ENCODE data around the gene LRRC72. TPM values are rescaled to one million over a fixed set of nuclear protein-coding genes. Genes with fewer than 3 reads are reported as not detected.

The LRRC72 gene
- total and polyA plus RNA-seq, 8 donors: not detected

DNA sequence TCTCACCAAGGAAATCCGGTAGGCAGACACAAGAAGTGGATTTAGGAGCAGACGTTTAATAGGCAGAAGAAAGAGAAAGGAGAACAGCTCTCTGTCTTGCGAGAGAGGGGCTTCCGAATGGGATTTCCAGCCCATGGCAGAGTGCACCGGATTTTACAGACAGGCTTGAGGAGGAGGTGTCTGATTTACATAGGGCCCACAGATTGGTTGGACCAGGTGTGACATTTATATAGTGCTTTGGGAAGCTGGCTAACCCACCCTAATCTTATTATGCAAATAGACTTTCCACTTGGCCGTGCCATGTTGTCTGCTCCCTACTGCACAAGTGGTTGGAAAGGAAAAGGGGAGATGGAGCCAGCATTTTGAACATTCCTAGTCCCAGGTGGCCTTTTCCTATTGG is 61.2 kb downstream of the LRRC72 start:
- no peaks in the 10 kb centered on the region for H3K9me3 ChIP-seq
- no peaks in the 10 kb centered on the region for H3K36me3 ChIP-seq
- no peaks in the 10 kb centered on the region for H3K27me3 ChIP-seq
- H3K4me3 ChIP-seq: no peak overlapping the region
- peak in 1 of 4 donors; percentile 19 for DNase-seq
- peak; percentile 89 for ATAC-seq
- intact Hi-C loops (cut with DNase I): no loop called here
- no peak overlapping the region for H3K27ac ChIP-seq
- TF ChIP-seq, protein P1, sequence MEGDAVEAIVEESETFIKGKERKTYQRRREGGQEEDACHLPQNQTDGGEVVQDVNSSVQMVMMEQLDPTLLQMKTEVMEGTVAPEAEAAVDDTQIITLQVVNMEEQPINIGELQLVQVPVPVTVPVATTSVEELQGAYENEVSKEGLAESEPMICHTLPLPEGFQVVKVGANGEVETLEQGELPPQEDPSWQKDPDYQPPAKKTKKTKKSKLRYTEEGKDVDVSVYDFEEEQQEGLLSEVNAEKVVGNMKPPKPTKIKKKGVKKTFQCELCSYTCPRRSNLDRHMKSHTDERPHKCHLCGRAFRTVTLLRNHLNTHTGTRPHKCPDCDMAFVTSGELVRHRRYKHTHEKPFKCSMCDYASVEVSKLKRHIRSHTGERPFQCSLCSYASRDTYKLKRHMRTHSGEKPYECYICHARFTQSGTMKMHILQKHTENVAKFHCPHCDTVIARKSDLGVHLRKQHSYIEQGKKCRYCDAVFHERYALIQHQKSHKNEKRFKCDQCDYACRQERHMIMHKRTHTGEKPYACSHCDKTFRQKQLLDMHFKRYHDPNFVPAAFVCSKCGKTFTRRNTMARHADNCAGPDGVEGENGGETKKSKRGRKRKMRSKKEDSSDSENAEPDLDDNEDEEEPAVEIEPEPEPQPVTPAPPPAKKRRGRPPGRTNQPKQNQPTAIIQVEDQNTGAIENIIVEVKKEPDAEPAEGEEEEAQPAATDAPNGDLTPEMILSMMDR (IDR thresholded peaks at IDR 0.05): no peak
- H3K4me1 ChIP-seq: no peaks in the 10 kb centered on the region

DNA sequence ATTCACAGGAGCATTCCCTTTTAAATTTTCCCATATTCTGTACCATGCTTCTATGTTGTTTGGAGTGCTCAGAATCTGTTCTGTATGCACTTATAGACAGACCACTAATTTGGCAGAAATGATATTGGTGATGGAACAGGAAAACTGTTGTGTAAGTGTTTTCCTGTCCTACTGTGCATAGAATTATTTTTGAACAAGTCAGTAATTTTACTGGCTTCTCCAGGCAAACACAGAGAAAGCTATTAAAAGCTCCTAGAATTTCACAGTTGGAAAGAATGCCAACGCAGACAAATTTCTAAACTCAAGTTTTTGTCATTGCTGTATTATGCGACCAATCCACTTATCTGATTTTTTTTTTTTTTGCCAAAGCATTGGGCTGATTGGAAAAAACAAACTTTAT is 63.3 kb downstream of the LRRC72 start:
- Histone ChIP-seq H3K4me1 (no peaks in the 10 kb centered on the region), H3K27me3 (no peaks in the 10 kb centered on the region), H3K4me3 (no peak overlapping the region), H3K27ac (no peak overlapping the region), H3K9me3 (no peaks in the 10 kb centered on the region), H3K36me3 (no peaks in the 10 kb centered on the region)
- TF ChIP-seq, protein P1 (IDR thresholded peaks at IDR 0.05): no peak
- no peak for ATAC-seq
- no peak for DNase-seq
- intact Hi-C loops (cut with DNase I): no loop called here

DNA sequence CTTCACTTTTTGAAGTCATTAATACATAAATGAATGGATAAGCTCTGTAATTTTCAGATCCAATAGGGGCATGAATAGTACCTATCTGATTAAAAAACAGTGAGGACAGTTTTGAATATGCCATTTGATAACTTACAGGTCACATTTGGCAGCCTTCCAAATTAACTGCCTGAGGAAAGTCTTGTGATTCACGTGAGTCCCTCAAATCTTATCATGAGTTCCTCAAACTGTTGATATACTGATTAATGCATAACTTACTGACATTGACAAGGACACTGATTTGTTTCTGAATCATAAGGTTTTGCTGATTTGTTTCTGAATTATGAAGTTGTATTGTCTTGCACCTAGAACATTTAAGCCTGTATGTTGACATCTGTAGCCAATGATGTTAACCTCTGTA is 63.8 kb downstream of the LRRC72 start:
- intact Hi-C loops (cut with DNase I): no loop called here
- TF ChIP-seq, protein P1 (IDR thresholded peaks at IDR 0.05): no peak
- no peaks in the 10 kb centered on the region for H3K36me3 ChIP-seq
- H3K9me3 ChIP-seq: no peaks in the 10 kb centered on the region
- H3K27me3 ChIP-seq: no peaks in the 10 kb centered on the region
- DNase-seq: no peak
- H3K27ac ChIP-seq: no peak overlapping the region
- H3K4me3 ChIP-seq: no peak overlapping the region
- H3K4me1 ChIP-seq: no peaks in the 10 kb centered on the region
- ATAC-seq: no peak

DNA sequence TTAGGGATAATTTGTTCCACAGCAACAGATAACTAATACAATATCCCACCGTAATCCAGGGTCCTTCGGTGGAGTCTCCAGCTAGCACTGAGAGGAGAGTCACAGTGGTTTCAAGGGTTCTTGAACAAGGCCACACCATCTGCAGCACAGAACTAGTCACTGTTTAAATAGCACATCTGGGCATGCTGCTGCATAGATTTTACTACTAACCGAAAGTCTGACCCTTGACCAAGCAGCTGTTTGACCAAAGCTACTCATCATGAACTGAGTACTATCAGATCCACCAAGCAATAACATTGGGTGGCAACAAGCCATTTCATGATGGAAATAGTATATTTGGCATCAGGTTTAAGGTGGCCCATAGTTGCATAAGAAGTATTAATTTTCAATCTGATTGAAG is 65.8 kb downstream of the LRRC72 start:
- no peak for ATAC-seq
- H3K9me3 ChIP-seq: no peaks in the 10 kb centered on the region
- H3K36me3 ChIP-seq: no peaks in the 10 kb centered on the region
- no peak for DNase-seq
- TF ChIP-seq, protein P1 (IDR thresholded peaks at IDR 0.05): no peak
- intact Hi-C loops (cut with DNase I): no loop called here
- no peaks in the 10 kb centered on the region for H3K4me1 ChIP-seq
- no peaks in the 10 kb centered on the region for H3K27me3 ChIP-seq
- no peak overlapping the region for H3K4me3 ChIP-seq
- no peak overlapping the region for H3K27ac ChIP-seq

DNA sequence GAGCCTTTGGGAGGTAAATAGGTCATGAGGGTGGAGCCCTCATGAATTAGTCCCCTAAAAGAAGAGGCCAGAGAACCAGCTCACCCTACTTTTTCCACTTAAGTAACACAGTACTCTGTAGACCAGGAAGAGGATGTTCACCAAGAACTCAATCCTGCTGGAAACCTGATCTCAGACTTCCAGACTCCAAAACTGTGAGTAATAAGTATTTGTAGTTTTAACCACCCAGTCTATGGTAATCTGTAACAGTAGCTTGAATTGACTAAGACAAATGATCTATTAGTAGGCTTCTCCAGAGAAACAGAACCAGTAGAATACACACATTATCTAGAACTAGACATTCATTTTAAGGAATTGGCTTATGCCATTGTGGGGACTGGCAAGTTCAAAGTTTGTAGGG is 67.4 kb downstream of the LRRC72 start:
- intact Hi-C loops (cut with DNase I): no loop called here
- TF ChIP-seq, protein P1 (IDR thresholded peaks at IDR 0.05): no peak
- DNase-seq (no peak), ATAC-seq (no peak)
- H3K27ac ChIP-seq: no peak overlapping the region
- H3K4me1 ChIP-seq: no peaks in the 10 kb centered on the region
- H3K4me3 ChIP-seq: no peak overlapping the region
- H3K27me3 ChIP-seq: no peaks in the 10 kb centered on the region
- no peaks in the 10 kb centered on the region for H3K9me3 ChIP-seq
- peaks cover 0 to 7% of the 10 kb centered on the region in 2 donors for H3K36me3 ChIP-seq

Measured in left lung (tissue), 10 donors.